ENCODE results near the gene RBPJL.

Gene RBPJL

GRCh38 chr20:45306431-45306982 lies at the start of gene RBPJL:
Gene RBPJL, plus strand, starts transcription at chr20:45306840. Its CDS starts 83 bp downstream, at chr20:45306923.
- no peak for DNase-seq (ENCODE audit: extremely low read depth, low read depth)
- TF ChIP-seq CTCF (IDR thresholded peaks at IDR 0.05; ENCODE audit: low read depth, low read length, missing control alignments): peak; percentile 92
- no peak within 1 kb of the TSS for H3K4me3 ChIP-seq (replicated peaks; ENCODE audit: low read depth, low read length)

GRCh38 chr20:45257161-45257560 lies 49.5 kb upstream of the RBPJL start:
- no peak overlapping the region for H3K4me3 ChIP-seq (replicated peaks; ENCODE audit: low read depth, low read length)
- TF ChIP-seq CTCF (IDR thresholded peaks at IDR 0.05; ENCODE audit: low read depth, low read length, missing control alignments): no peak
- no peak for DNase-seq (ENCODE audit: extremely low read depth, low read depth)

GRCh38 chr20:45257711-45258110 lies 48.9 kb upstream of the RBPJL start:
- TF ChIP-seq CTCF (IDR thresholded peaks at IDR 0.05; ENCODE audit: low read depth, low read length, missing control alignments): no peak
- DNase-seq (ENCODE audit: extremely low read depth, low read depth): no peak
- H3K4me3 ChIP-seq (replicated peaks; ENCODE audit: low read depth, low read length): no peak overlapping the region

- no peak overlapping the region for H3K4me3 ChIP-seq (replicated peaks; ENCODE audit: low read depth, low read length)
- TF ChIP-seq CTCF (IDR thresholded peaks at IDR 0.05; ENCODE audit: low read depth, low read length, missing control alignments): no peak
- no peak for DNase-seq (ENCODE audit: extremely low read depth, low read depth)
Measured at GRCh38 chr20:45258259-45258658, 48.4 kb upstream of the RBPJL start.

- H3K4me3 ChIP-seq (replicated peaks; ENCODE audit: low read depth, low read length): no peak overlapping the region
- no peak for DNase-seq (ENCODE audit: extremely low read depth, low read depth)
- TF ChIP-seq CTCF (IDR thresholded peaks at IDR 0.05; ENCODE audit: low read depth, low read length, missing control alignments): no peak
Measured at GRCh38 chr20:45258664-45259063, 48.0 kb upstream of the RBPJL start.

GRCh38 chr20:45263556-45264266 lies 42.9 kb upstream of the RBPJL start:
- DNase-seq (ENCODE audit: extremely low read depth, low read depth): no peak
- H3K4me3 ChIP-seq (replicated peaks; ENCODE audit: low read depth, low read length): no peak overlapping the region
- TF ChIP-seq CTCF (IDR thresholded peaks at IDR 0.05; ENCODE audit: low read depth, low read length, missing control alignments): no peak
